AG04449 (cell line): ENCODE data around the gene ADRA2B.
A peak's percentile ranks its signal among the peaks of the same experiment; 100 is the strongest.
"Not testable (repeated sequence)": the region's sequence is repeated elsewhere in the genome, so short reads cannot be mapped to it uniquely, and the experiment has no call there.

ENCODE experiments used
- CTCF ChIA-PET: fragments of 350-600 bp; formaldehyde crosslinking; extraction: SDS; loops from one replicate; lab custom pipeline; 2021; ENCODE audit warnings: antibody characterized with exemption; lab: Yijun Ruan, JAX
- POLR2A ChIA-PET: fragments of 400-600, 350-600 bp; formaldehyde crosslinking; extraction: SDS; loops from one replicate; lab custom pipeline; 2020; ENCODE audit warnings: antibody characterized with exemption, inconsistent platforms; lab: Yijun Ruan, JAX
- DNase-seq: peaks from one replicate; pipeline ENCODE4 v3.0.0-alpha.2; 2010; ENCODE audit warnings: low read depth, low spot score
- H3K4me3 ChIP-seq: 2 replicates; pipeline ENCODE4 v1.5.1; 2011; ENCODE audit warnings: low read depth, mild to moderate bottlenecking, control low read depth, low read length
- CTCF ChIP-seq: IDR thresholded peaks from one replicate; pipeline ENCODE4 v1.5.1; 2011; ENCODE audit warnings: mild to moderate bottlenecking, moderate library complexity, low read length, control low read depth, inconsistent platforms; ENCODE audit not compliant: insufficient read depth; ENCODE audit errors: missing control alignments

ADRA2B gene

GRCh38 chr2:96065381-96065930, 50.9 kb downstream of the ADRA2B start:
- DNase-seq: no peak
- POLR2A ChIA-PET: no interaction called here
- CTCF ChIA-PET: interaction anchor here (1.1 to 1.6 kb wide), 2 partner anchors 52 to 53 kb away, joined by 3 to 6 read pairs; partner anchors contain the start of gene ADRA2B
- no peak overlapping the region for H3K4me3 ChIP-seq
- no peak for TF ChIP-seq CTCF

GRCh38 chr2:96064760-96065159, 51.6 kb downstream of the ADRA2B start:
- H3K4me3 ChIP-seq, DNase-seq, POLR2A ChIA-PET: not testable (repeated sequence)
- CTCF ChIA-PET: interaction anchor here (1.1 to 1.6 kb wide), 2 partner anchors 52 to 54 kb away, joined by 3 to 6 read pairs; partner anchors contain the start of gene ADRA2B

GRCh38 chr2:96064047-96064675, 52.2 kb downstream of the ADRA2B start:
- POLR2A ChIA-PET, DNase-seq, H3K4me3 ChIP-seq: not testable (repeated sequence)
- CTCF ChIA-PET: interaction anchor here (0.9 to 1.3 kb wide), 2 partner anchors 53 to 111 kb away, joined by 3 to 4 read pairs; no protein-coding TSS in a partner anchor

- DNase-seq, H3K4me3 ChIP-seq, POLR2A ChIA-PET: not testable (repeated sequence)
- TF ChIP-seq CTCF: peak; percentile 23
- CTCF ChIA-PET: interaction anchor here (0.9 to 1.3 kb wide), 2 partner anchors 54 to 112 kb away, joined by 3 to 4 read pairs; no protein-coding TSS in a partner anchor
Observed at GRCh38 chr2:96063116-96063899, 53.1 kb downstream of the ADRA2B start.
